ENCODE results near the gene CGB7. TPM values are rescaled to one million over a fixed set of nuclear protein-coding genes. Genes with fewer than 3 reads are reported as not detected.

Gene CGB7
- total RNA-seq, 4 donors from 2014 or later = 0.22 to 4.4 (median 1.7) TPM; not detected in 1

DNA sequence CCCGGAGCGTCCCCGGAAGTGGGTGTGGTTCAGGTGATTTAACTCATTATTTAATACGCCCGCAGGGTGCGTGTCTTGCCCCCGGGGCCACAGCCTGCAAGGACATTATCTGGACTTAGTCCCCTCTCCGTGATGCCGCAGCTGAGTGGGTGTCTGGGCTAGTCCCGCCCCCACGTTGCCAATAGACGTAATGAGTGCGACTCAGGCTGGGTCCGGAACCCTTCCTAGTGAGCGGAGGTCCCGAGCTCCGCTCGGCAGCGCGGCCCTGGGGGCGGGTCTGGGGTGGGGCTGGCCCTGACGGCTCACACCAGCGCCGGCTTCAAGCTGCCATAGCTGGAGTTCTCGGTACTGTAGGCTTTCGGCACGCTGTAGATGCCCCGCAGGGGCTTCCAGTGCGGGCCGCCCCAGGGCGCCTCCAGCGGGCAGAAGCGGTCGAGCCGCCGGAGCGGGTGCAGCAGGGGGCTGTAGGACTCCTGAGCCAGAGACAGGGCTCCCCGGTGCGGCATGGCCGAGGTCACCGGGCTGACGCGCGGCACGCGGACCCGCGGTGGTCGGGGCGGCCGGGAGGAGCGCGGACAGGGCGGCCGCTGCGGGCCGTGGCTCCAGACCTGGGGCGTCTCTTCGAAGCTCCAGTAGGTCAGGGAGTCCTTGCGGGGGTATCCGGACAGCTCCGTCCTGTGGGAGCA lies 39.7 kb downstream of the CGB7 start:
- intact Hi-C loops (cut with DNase I) = no loop called here
- H3K27me3 ChIP-seq = peaks cover 0 to 38% (median 0%) of the 10 kb centered on the region in 4 donors
- H3K36me3 ChIP-seq = peaks cover 0 to 41% (median 5%) of the 10 kb centered on the region in 3 donors
- peak in 4 of 6 experiments; percentile 26 to 47 (median 36) for TF ChIP-seq CTCF (IDR thresholded peaks at IDR 0.05)
- TF ChIP-seq POLR2A (IDR thresholded peaks at IDR 0.05) = no peak
- peak overlapping the region in 2 of 4 donors; percentile 5 to 23 for H3K27ac ChIP-seq
- 0% methylated on average over 1 to 2 of the region's 62 CpGs for WGBS, 2 donors
- peak overlapping the region; percentile 21 to 68 (median 48) for H3K4me3 ChIP-seq
- DNase-seq = no peak
- H3K9me3 ChIP-seq = no peaks in the 10 kb centered on the region
- peaks cover 0 to 35% (median 20%) of the 10 kb centered on the region in 3 donors for H3K4me1 ChIP-seq

DNA sequence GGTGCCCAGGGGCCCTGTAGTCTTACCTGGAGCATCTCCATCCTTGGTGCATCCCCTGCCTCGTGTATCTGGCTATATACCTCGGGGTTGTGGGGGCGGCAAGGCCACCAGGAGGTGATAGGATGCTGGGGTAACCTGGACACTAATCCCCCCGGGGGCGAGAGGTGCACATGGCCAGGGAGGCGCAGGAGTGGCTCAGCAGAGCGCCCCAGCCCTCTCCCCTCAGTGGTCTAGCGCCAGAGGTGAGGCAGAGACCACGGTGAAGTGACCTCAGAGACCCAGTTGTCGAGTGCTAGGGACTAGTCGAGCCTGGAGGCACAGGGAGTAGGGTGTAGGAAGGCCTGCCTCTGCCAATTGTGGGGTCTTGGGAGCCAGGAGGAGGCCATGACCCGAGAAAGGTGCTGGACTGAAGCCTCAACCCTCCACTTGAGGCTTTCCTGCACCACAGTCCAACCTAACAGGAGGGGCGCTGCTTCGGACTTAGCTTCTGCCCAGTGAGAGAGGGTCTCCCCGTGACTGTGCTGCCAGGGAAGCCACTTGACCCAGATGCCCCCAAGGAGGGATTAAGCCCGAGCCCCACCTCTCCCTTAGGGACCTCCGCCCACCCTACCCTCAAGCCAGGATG lies 40.4 kb downstream of the CGB7 start, which contains the start of gene LHB:
Gene LHB, minus strand, starts transcription at position 51 of the 625 bp plus-strand sequence. Its CDS starts 10 bp downstream, at position 41.
- intact Hi-C loops (cut with DNase I) = no loop called here
- TF ChIP-seq CTCF (IDR thresholded peaks at IDR 0.05) = no peak

GRCh38 chr19:49016067-49016839 lies 41.3 kb downstream of the CGB7 start:
- H3K36me3 ChIP-seq = peaks cover 4 to 57% (median 5%) of the 10 kb centered on the region in 3 donors
- intact Hi-C loops (cut with DNase I) = no loop called here
- peaks cover 0 to 35% (median 20%) of the 10 kb centered on the region in 3 donors for H3K4me1 ChIP-seq
- H3K4me3 ChIP-seq = no peak overlapping the region
- H3K27ac ChIP-seq = no peak overlapping the region
- peaks cover 0 to 38% (median 0%) of the 10 kb centered on the region in 4 donors for H3K27me3 ChIP-seq
- no peaks in the 10 kb centered on the region for H3K9me3 ChIP-seq
- 40 to 92% methylated on average over 2 to 11 of the region's 29 CpGs for whole genome bisulfite sequencing, 2 donors
- TF ChIP-seq POLR2A (IDR thresholded peaks at IDR 0.05) = no peak
- no peak for DNase-seq

More for the DNA sequence above, 40.4 kb downstream of the CGB7 start, which contains the start of gene LHB:
- H3K36me3 ChIP-seq = peaks cover 0 to 48% (median 5%) of the 10 kb centered on the region in 3 donors
- peaks cover 0 to 38% (median 0%) of the 10 kb centered on the region in 4 donors for H3K27me3 ChIP-seq
- H3K9me3 ChIP-seq = no peaks in the 10 kb centered on the region
- 83% methylated on average over 6 of the region's 17 CpGs; no CpG with 5 or more reads in 1 of the 2 donors for WGBS, 2 donors
- DNase-seq = no peak
- peaks cover 0 to 35% (median 20%) of the 10 kb centered on the region in 3 donors for H3K4me1 ChIP-seq
- peak within 1 kb of the TSS in 2 of 4 donors; percentile 5 to 23 for H3K27ac ChIP-seq
- H3K4me3 ChIP-seq = peak within 1 kb of the TSS; percentile 21 to 68 (median 48)

- intact Hi-C loops (cut with DNase I) = no loop called here
- TF ChIP-seq POLR2A (IDR thresholded peaks at IDR 0.05) = no peak
- no peak for TF ChIP-seq CTCF (IDR thresholded peaks at IDR 0.05)
- Histone ChIP-seq H3K36me3 (peaks cover 13 to 71% (median 15%) of the 10 kb centered on the region in 3 donors), H3K27ac (no peak overlapping the region), H3K27me3 (peaks cover 0 to 28% (median 0%) of the 10 kb centered on the region in 4 donors), H3K4me1 (peaks cover 0 to 28% (median 20%) of the 10 kb centered on the region in 3 donors), H3K9me3 (no peaks in the 10 kb centered on the region), H3K4me3 (no peak overlapping the region)
- DNase-seq = no peak
- WGBS, 2 donors = 58 to 89% methylated on average over 2 to 10 of the region's 18 CpGs
Measured at GRCh38 chr19:49014870-49015255, 42.7 kb downstream of the CGB7 start.

GRCh38 chr19:49014123-49014869 lies 43.3 kb downstream of the CGB7 start:
- TF ChIP-seq POLR2A (IDR thresholded peaks at IDR 0.05) (no peak), CTCF (IDR thresholded peaks at IDR 0.05) (no peak)
- Histone ChIP-seq H3K27me3 (peaks cover 0 to 22% (median 0%) of the 10 kb centered on the region in 4 donors), H3K36me3 (peaks cover 15 to 76% (median 19%) of the 10 kb centered on the region in 3 donors), H3K4me1 (peaks cover 0 to 22% (median 17%) of the 10 kb centered on the region in 3 donors), H3K4me3 (no peak overlapping the region), H3K9me3 (no peaks in the 10 kb centered on the region), H3K27ac (no peak overlapping the region)
- intact Hi-C loops (cut with DNase I) = no loop called here
- 86 to 92% methylated on average over 10 to 19 of the region's 32 CpGs for WGBS, 2 donors
- DNase-seq = no peak

Measured in esophagus squamous epithelium (tissue), 5 donors.